GM03348 (cell line): Measurements from ENCODE around the gene BHMT.
"Not testable (repeated sequence)": the region's sequence is repeated elsewhere in the genome, so short reads cannot be mapped to it uniquely, and the experiment has no call there.

Source experiments
- DNase-seq: peaks from one replicate; pipeline ENCODE4 v3.0.0; 2012; ENCODE audit warnings: low spot score

Gene BHMT

GRCh38 chr5:79172269-79172668 lies 60.7 kb downstream of the BHMT start:
- DNase-seq, result no peak

- DNase-seq, result no peak
These were observed 62.0 kb downstream of the BHMT start for GRCh38 chr5:79173626-79174025.

GRCh38 chr5:79180449-79180848 lies 68.8 kb downstream of the BHMT start:
- DNase-seq, result not testable (repeated sequence)

GRCh38 chr5:79181419-79182022 lies 69.9 kb downstream of the BHMT start:
- DNase-seq, result peak; percentile 21
